ENCODE results near the gene PLA2G7.
"Not testable (repeated sequence)": the region's sequence is repeated elsewhere in the genome, so short reads cannot be mapped to it uniquely, and the experiment has no call there.

The PLA2G7 gene

DNA sequence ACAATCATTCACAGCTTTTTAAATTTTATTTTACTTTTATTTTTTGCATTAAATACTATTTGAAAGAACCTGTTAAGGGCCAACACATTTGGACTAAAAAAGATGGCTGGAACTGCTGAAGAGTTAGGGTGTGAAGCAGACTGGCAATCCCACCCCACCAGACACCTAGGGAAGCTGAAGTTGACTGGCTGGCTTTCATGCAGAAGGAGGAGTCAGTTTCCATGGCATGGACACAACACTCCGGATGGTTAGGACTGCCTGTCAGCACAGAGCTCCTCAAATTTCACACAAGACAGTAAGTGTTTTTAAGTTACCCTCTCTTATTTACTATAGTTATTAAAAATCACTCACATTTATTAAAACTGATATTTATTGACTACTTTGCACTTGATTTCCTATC lies 11.5 kb upstream of the PLA2G7 start, which contains the start of gene ANKRD66:
Gene ANKRD66 (plus strand): TSS at position 238 of the 400 bp plus-strand sequence. CDS start 5,016 bp downstream, outside the sequence.
- no peak for DNase-seq

DNA sequence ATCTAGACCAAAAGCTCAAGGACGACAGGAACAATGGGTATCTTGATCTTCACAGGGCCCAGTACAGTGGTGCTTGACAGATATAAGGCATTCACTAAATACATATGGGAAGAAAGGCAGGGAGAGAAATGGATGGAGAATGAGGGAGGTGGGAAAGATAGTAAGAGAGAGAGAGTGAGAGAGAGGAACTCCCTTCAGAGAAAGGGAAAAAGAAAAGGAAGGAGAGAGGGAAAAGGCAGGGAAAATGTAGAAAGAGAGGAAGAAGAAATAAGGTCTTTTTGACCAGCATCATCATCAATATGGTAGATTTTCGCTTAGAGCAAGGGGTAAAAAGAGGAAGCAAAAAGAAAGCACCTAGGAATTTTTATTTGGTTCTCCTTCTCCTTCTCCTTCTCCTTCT lies 10.8 kb upstream of the PLA2G7 start:
- no peak for DNase-seq

DNA sequence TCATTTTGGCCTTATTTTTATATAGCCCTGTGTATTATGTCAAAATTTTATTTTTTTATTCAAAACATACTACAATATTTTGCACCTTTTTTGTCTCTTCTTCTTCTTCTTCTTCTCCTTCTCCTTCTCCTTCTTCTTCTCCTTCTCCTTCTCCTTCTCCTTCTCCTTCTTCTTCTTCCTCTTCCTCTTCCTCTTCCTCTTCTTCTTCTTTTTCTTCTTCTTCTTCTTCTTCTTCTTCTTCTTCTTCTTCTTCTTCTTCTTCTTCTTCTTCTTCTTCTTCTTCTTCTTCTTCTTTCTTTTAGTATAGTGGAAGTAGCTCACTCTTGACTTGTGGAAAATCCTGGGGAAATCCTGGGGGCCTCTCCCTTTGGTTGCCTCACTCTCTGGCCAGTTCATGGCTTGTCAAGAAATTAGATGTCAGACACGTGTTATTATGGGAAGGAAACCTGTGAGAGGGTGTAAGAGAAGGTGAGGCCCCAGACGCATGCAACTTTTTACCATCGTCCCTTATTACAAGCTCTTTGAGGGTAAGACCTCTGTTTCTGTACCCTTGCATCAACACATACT lies 9.1 kb upstream of the PLA2G7 start:
- DNase-seq = not testable (repeated sequence)

DNA sequence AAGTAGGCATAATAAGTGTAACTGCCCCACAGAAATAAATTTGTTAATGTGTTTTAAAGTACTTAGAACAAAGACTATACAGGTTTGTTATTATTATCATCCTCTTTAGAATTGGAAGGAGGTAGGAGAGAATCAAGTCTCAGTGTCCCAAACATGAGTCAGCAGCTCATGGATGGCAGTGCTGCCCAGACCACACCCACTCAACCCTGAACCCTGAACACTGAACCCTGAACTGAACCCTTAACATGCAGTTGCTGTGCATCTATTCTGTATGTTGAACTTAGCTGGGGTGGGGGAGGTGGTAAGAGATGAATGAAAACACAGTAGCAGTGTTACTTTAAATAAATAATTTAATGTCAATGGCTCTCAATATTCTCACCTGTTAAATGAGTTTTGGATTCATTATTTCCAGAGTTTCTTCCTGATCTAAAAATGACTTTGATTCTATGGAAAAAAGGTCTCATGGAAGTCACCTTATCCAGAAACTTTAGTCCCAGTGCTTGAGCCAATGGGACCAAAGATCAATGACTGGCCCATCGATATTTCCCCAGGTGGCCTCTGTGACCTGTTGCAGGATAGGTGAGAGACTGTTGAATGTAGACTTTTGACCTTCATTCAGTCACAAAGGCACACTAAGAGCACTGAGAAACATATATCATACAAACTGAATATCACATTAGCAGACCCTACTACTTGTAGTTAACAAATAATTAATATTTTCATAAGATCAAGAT lies 8.4 kb upstream of the PLA2G7 start:
- no peak for DNase-seq

DNA sequence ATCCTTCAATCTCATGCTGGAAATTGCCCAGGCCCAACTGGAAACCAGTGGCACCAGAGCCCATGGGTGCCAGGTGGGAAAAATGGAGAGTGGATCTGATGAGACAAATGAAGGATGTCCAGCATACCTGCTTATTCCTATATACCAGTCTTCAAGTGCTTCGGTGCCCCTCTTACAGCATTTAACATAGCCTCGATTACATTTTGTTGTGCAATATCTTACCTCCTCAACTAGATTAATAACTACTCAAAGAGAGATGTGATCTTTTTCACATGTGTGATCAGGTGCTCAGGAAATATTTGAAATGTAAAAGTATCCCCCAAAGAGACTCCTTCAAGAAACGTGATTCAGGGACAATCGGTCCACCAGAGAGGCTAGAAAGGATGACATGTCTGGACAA lies 6.7 kb upstream of the PLA2G7 start:
- no peak for DNase-seq

DNA sequence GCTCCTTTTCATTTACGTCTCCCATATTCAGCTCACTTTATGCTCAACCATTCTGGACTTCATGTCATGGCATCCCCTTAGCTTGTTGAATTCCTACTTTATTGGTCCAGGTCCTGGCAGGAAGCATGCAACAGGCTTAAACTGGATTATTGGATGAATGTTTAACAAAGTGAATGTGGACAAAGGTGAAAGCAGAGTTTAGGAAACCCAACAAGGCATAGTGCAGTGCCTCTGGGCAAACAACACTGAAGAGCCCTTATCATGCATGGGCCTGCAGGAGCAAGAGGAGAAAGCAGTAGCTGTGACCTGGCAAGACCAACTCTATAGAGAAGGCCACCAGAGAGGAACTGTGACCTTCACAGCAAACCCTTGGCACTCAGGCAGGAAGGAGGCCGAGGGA lies 6.3 kb upstream of the PLA2G7 start:
- no peak for DNase-seq

DNA sequence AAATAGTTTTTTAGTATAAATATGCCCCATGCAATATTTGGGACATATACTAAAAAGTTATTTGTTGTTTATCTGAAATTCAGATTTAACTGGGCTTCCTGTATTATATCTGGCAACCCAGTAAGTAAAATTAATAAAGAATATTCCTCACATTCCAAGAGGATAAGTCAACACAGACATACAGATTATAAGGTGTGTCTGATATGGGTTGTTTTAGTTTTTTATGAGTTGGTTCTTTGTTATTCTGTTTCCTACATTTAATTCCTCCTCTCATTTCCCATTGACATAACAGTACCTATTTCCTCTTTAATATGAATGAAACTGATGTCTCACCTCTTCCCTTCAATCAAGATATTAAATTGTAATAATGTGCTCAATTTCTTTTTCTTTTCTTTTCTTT lies 1.7 kb upstream of the PLA2G7 start:
- no peak for DNase-seq

DNA sequence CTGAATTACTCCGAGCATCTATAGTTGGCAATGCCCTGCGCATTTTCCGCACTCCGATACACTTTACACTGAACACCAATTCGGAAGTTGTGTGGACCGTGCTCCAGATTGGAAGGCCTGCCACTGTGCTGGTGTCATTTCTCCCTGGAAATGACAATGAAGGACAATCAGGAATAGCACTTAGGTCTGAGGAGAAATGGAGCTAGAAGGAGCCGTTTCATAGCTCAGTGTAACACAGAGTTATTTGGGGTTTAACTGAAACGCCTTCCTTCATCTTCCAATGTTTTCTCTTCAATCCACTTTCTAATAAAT lies 501 bp upstream of the PLA2G7 start:
- DNase-seq = no peak

DNA sequence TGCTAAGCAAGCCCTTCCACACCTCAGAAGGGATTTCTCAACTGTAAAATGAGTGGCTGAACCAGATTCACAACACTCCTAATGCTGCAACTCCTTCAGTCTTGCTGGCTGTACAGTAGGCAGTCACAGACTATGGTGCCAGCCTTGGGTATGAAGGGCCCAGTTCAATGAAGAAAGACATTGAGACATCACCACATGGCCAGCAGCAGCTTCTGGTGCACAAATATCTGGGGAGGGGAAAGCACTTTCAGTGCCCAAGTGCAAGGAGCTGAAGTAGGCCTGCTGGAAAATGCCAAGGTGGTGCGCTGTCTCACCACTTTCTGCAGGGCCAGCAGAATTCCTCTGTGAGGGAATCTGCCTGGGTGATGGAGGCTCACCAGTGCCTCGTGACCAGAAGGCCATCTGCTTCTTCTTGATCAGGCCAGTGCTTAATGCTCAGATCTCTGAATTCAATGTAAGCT lies 1.8 kb downstream of the PLA2G7 start:
- DNase-seq = no peak

DNA sequence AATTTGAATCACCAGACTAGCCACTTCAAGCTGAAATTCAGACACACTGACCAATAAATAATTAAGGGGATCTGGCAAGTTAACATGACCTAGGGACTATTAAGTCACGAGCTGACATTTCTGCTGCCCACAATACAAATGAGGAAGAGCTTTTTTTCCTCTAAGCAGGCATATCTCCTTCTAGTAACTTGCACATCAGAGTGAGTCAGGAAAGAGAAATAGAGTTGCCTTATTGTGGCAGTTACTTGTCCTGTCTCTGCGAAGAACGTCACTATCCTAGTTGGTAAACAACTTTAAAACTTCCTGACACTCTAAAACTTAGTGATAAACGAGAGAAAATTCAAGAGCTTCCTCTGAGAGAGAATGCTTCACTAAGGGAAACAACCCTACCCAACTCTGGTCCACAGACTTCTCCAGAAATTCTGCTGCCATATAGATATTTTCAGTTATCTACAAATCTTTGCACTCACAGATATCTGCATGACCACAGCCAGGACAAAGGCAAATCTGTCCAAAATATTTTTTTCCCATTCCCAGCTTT lies 4.2 kb downstream of the PLA2G7 start:
- DNase-seq = no peak

DNA sequence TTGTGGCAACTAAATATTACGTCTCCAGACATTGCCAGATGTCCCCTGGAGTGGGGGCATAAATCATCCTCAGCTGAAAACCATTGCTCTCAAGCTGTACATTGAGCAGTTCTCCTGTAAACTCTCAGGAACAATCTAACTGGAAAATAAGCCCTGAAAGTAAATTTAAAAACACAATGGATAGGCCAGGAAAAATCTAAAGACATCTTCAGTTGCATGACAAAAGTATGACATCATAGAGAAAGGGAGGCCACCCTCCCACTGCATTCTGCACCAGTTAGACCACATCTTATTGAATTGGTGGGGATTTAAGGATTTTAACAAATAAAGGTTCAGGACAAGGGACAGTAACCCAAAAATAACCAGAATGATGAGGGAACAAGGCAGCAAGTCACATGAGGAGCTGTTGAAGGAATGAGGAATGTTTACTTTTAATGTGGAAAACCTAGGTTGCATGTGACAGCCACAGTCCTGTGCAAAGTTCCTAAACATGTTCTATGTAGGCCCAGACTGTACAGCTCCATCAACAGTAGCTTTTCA lies 5.3 kb downstream of the PLA2G7 start:
- DNase-seq = no peak

DNA sequence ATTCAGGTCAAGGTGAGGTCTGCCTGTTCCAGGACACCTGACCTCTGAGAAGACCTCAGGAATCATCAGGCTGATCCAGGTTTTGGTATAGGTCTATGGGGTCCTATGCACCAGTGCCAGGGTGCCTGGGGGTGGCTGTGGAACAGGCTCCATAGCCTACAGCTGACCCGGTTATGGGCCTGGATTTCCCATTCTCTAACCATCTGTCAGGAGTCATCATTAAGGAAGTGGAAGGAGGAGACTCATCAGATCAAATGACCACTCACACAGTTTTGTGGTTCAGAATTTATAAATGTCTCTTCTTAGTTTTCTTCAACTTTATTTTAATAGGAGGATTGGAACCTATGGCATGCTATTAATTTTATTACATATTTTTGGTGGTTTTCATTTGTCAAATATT lies 14.8 kb downstream of the PLA2G7 start:
- no peak for DNase-seq

DNA sequence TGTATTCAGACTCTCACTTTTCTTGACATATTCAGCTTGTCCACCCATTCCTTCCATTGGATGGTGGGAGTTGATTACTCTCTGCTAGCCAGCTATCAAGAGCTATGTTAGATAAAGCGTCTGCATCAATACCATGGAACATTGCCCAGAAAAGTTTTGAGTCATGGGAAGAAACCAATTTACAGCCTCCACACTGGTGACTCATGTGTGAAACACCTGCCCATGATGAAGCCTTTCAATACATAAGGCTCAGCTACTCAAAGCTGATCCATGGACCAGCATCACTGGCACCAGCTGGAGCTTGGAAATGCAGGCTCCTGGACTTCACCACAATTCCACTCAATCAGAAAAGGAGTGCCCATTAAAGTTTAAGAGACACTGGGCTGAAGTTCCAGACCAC lies 16.1 kb downstream of the PLA2G7 start:
- no peak for DNase-seq

DNA sequence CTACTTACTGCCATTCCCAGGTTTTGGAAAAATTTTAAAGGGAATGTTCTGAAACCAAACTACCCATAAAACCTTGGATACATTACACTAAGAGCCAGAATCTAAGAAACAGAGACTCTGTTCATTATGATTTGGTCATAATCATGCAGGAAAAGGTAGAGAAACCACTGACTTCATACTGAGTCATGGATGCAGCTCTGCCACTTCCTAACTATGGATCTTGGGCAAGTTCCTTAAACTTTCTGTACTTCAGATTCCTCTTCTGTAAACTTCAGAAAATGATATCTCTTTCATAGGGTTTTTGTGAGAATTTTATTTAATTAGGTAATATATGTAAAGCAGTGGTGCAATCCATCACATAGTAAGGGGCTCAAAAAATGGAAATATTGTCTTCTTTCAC lies 20.0 kb downstream of the PLA2G7 start:
- DNase-seq = no peak

DNA sequence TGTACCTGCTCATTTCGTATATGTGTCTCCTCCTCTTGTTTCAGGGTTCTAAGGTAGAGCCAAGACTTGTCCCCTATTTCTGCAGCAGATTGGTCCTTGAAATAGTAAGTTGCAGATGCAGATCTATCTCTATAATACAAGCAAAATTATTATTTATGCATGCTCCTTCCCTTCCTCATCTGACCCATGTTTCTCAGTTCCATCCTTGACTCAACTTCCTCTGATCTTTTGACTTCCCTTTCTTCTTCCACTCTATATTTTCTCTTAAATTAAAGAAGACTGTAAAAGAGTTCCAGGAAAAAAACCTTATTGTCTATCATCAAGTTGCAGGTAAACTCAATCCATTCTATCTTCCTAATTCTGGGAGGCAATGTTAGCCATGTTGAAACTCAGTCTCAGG lies 23.7 kb downstream of the PLA2G7 start:
- no peak for DNase-seq

DNA sequence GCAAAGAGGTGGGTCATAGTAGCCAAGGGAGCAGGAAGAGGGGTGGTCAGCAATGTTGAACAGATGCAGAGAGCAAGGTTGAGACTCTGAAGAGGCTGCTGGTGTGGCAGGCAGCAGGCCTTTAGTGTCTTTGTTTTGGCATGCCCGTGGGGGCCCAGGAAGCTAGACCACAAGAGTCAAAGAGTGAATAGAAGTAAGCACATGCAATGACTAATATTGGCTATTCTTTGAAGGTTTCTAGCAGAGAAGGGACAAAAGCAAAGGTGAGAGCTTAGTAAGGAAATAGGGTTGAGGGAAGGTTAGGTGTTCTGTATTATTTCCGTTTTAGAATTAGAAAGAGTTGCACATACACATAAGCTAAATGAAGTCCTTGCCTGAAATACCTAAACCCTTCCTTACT lies 28.7 kb downstream of the PLA2G7 start:
- no peak for DNase-seq

DNA sequence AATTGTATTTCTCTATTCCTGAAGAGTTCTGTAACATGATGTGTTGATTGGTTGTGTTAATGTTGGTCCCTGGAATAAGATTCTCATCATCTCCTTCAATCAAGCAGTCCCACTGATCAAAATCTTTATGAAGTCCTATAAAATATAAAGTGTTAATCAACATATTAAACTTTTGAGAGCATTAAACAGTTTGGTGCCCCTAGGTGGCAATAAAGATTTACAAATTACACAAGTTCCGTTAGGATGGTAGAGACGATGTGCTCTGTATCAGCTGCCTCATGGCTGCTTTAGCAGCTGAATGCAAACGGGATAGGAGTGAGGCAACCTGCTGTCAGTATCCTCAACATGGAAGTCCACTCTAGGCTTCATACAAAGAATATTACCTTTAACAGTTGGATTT lies 30.6 kb downstream of the PLA2G7 start:
- no peak for DNase-seq

DNA sequence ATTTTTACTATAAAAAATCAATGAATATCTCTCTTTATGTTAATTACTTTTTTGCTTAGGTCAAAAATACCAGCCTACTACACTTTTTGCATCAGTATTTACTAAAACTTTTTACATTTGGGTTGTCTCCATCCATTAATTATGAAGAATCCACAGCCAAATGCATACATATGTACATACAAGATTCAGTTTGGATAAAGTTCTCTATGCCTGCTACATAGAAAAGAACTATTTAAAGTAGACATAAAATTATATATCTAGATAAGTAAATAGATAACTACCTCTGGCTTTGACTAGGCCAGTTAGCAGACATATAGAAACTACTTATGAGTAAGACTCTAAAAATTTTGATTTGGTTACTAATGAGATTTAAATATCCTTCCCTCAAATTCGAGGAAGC lies 35.2 kb downstream of the PLA2G7 start:
- DNase-seq = no peak

DNA sequence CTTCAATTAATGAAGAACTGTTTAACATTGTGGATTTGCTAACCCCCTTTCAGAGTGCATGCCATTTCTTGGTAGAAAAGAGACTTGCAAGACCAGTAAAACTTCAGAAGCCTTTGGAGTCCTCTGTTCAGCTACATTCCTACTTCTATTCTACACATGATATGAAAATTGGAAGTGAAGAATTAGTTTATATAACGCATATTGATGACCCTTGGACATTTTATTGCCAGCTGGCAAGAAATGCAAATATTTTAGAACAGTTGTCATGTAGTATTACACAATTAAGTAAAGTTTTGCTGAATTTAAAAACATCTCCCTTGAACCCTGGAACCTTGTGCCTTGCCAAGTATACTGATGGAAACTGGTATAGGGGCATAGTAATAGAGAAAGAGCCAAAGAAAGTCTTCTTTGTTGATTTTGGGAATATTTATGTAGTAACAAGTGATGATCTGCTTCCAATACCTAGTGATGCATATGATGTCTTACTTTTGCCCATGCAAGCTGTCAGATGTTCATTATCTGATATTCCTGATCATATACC lies 44.2 kb downstream of the PLA2G7 start:
- DNase-seq = no peak

DNA sequence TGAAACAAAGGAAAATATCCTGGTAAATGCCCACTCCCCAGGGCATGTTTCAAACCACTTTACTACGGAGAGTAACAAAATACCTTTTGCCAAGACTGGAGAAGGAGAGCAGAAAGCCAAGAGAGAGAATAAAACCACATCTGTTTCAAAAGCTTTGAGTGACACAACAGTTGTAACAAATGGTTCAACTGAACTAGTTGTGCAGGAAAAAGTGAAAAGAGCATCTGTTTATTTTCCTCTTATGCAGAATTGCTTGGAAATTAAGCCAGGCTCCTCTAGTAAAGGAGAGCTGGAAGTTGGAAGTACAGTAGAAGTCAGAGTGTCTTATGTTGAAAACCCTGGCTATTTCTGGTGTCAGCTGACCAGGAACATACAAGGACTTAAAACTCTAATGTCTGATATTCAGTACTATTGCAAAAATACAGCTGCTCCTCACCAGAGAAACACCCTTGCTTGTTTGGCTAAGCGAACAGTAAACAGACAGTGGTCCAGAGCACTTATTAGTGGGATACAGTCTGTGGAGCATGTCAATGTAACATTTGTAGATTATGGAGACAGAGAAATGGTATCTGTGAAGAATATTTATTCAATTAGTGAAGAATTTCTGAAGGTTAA lies 44.9 kb downstream of the PLA2G7 start:
- DNase-seq = no peak

DNA sequence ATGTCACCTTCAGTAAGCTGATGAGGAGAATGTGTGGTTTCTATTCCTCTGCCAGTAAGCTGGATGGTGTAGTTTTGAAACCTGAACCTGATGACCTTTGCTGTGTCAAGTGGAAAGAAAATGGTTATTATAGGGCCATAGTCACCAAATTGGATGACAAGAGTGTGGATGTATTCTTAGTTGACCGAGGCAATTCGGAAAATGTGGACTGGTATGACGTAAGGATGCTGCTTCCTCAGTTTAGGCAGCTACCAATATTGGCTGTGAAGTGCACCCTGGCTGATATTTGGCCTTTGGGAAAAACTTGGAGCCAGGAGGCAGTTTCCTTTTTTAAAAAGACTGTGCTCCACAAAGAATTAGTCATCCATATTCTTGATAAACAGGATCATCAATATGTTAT lies 45.5 kb downstream of the PLA2G7 start:
- no peak for DNase-seq

DNA sequence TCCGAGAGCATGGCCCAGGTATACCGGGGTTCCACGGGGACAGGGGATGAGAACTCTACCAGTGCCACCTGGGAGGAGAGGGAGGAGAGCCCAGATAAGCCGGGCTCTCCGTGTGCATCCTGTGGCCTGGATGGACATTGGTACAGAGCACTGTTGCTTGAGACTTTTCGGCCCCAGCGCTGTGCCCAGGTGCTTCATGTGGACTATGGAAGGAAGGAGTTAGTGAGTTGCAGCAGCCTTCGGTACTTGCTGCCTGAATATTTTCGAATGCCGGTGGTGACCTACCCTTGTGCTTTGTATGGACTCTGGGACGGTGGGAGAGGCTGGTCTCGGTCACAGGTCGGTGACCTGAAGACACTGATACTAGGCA lies 46.2 kb downstream of the PLA2G7 start:
- no peak for DNase-seq

DNA sequence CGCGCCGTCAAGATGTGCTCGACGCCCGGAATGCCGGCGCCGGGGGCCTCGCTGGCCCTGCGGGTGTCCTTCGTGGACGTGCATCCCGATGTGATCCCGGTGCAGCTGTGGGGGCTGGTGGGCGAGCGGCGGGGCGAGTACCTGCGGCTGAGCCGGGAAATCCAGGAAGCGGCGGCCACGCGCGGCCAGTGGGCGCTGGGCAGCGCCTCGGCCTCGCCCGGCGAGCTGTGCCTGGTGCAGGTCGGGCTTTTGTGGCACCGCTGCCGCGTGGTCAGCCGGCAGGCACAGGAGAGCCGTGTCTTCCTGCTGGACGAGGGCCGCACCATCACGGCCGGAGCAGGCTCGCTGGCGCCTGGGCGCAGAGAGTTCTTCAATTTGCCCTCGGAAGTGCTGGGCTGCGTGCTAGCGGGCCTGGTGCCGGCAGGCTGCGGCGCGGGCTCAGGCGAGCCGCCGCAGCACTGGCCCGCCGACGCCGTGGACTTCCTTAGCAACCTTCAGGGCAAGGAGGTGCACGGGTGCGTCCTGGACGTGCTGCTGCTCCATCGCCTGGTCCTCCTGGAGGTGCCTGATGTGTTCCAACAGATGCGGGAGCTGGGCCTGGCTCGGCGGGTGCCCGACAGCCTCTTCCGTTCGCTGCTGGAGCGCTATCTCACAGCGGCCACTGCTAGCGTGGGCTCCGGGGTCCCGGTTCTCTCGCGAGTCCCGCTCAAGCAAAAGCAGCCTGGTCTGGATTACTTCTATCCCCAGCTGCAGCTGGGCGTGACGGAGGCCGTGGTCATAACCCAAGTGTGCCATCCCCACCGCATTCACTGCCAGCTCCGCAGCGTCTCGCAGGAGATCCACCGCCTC lies 46.8 kb downstream of the PLA2G7 start:
- DNase-seq = no peak
